Uterus (tissue), 4 donors: Measurements from ENCODE around the gene NTNG1. TPM values are rescaled to one million over a fixed set of nuclear protein-coding genes. Genes with fewer than 3 reads are reported as not detected.

Experiments
- DNase-seq, 2 donors: peaks; one replicate each; pipeline ENCODE4 v3.0.0-alpha.2; 2019 to 2020
- H3K27ac ChIP-seq, 2 donors: fragments of 200-600 bp; sonication (generic); 1 replicate in 1 of 2; 2 replicates in 1 of 2; pipeline ENCODE4 v1.5.1; 2016 to 2018
- H3K27me3 ChIP-seq, 2 donors: fragments of 200-600 bp; sonication (generic); one replicate each; pipeline ENCODE4 v1.5.1; 2018 to 2019; ENCODE audit warnings: control low read depth in 1 of 2
- H3K36me3 ChIP-seq, 2 donors: fragments of 200-600 bp; sonication (generic); one replicate each; pipeline ENCODE4 v1.5.1; 2019; ENCODE audit warnings: control low read depth in 1 of 2
- H3K4me1 ChIP-seq, 2 donors: fragments of 200-600 bp; sonication (generic); one replicate each; pipeline ENCODE4 v1.5.1; 2018 to 2019; ENCODE audit warnings: control low read depth in 1 of 2
- H3K4me3 ChIP-seq, 2 donors: fragments of 200-600 bp; sonication (generic); 1 replicate in 1 of 2; 2 replicates in 1 of 2; pipeline ENCODE4 v1.5.1; 2018 to 2019; ENCODE audit warnings: mild to moderate bottlenecking in 1 of 2
- H3K9me3 ChIP-seq, 2 donors: fragments of 200-600 bp; sonication (generic); one replicate each; pipeline ENCODE4 v1.5.1; 2019; ENCODE audit warnings: control low read depth in 1 of 2
- POLR2A ChIP-seq, 2 donors: fragments of 450-650 bp; IDR thresholded peaks; one replicate each; pipeline ENCODE4 v1.6.1; 2016; ENCODE audit warnings: antibody characterized with exemption in 2 of 2, mild to moderate bottlenecking in 1 of 2, moderate library complexity in 1 of 2
- intact Hi-C: fragments of 100-400 bp; cut with DNase I; formaldehyde crosslinking; loops from one replicate; pipeline ENCODE4 v1.15.1; 2023; ENCODE audit warnings: low total_unique reads
- total RNA-seq, 4 donors: library from RNA; depleted of rRNA in 3 of 4; stranded (reverse); fragments of >200 nt in 3 of 4; gene quantifications; one replicate each; pipeline versions ENCODE4 v1.1.0 to v1.2.4, GENCODE V29; 2014 to 2023
- TF ChIP-seq, protein P1 (sequence below), 4 experiments: fragments of 200-600 bp in 2 of 4; fragments of 450-650 bp in 2 of 4; sonication (generic) in 2 of 4; IDR thresholded peaks; one replicate each; pipeline ENCODE4 v1.5.1; 2016 to 2019; ENCODE audit warnings: antibody characterized with exemption in 4 of 4, mild to moderate bottlenecking in 2 of 4, moderate library complexity in 1 of 4
- donor health status: DM: yes; HTN: yes; CAD: no.

The NTNG1 gene
- total RNA-seq, 4 donors from 2014 or later, result 1.2 to 11.9 TPM; not detected in 2

DNA sequence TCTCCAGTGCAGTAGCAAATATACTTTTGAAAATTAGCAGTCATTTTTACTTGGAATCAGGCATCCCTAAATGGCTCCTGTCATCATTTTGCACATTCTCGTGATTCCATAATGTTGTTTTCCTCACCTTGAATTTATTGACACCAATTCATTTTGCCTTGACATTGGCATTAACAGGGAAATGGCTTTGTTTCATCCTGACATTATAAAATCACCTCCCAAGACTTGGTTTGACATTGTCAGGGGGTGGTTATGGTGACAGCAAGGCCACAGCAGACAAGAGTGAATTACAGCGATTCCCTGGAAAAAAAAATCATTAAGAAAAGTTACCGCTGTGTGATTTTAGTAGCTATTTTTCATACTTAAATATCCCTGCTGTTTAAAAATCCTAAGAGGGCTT, 327.0 kb downstream of the NTNG1 start:
- intact Hi-C loops, result no loop called here
- H3K4me3 ChIP-seq, result no peak overlapping the region
- TF ChIP-seq POLR2A (IDR thresholded peaks at IDR 0.05), result no peak
- TF ChIP-seq, protein P1, sequence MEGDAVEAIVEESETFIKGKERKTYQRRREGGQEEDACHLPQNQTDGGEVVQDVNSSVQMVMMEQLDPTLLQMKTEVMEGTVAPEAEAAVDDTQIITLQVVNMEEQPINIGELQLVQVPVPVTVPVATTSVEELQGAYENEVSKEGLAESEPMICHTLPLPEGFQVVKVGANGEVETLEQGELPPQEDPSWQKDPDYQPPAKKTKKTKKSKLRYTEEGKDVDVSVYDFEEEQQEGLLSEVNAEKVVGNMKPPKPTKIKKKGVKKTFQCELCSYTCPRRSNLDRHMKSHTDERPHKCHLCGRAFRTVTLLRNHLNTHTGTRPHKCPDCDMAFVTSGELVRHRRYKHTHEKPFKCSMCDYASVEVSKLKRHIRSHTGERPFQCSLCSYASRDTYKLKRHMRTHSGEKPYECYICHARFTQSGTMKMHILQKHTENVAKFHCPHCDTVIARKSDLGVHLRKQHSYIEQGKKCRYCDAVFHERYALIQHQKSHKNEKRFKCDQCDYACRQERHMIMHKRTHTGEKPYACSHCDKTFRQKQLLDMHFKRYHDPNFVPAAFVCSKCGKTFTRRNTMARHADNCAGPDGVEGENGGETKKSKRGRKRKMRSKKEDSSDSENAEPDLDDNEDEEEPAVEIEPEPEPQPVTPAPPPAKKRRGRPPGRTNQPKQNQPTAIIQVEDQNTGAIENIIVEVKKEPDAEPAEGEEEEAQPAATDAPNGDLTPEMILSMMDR (IDR thresholded peaks at IDR 0.05), result no peak

DNA sequence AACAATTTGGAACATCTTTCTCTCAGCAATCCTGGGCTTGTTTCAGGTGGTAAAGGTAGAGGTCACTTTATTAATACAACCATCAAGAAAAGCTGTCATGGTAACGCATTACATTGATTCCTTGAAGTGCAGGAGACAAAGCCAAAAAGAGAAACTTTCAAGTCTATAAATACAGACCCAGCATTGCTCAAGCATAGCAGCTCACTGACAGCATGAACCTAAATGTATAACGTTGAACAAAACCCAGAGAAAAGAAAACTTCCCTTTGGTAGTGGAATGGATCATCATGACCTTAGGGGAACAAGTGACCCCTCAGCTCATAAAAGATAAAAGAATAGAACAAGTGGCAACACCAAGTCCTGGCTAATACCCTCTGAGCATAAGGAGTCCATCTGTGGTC, 332.2 kb downstream of the NTNG1 start:
- no peaks in the 10 kb centered on the region for H3K4me1 ChIP-seq
- DNase-seq, result no peak
- H3K27me3 ChIP-seq, result no peaks in the 10 kb centered on the region
- H3K27ac ChIP-seq, result no peak overlapping the region
- intact Hi-C loops, result no loop called here
- no peaks in the 10 kb centered on the region for H3K36me3 ChIP-seq
- H3K9me3 ChIP-seq, result no peaks in the 10 kb centered on the region
- TF ChIP-seq, protein P1 (IDR thresholded peaks at IDR 0.05), result no peak
- TF ChIP-seq POLR2A (IDR thresholded peaks at IDR 0.05), result no peak
- no peak overlapping the region for H3K4me3 ChIP-seq

More for the DNA sequence above, 327.0 kb downstream of the NTNG1 start:
- Histone ChIP-seq H3K27ac (no peak overlapping the region), H3K9me3 (no peaks in the 10 kb centered on the region), H3K4me1 (no peaks in the 10 kb centered on the region), H3K36me3 (no peaks in the 10 kb centered on the region), H3K27me3 (no peaks in the 10 kb centered on the region)
- no peak for DNase-seq

DNA sequence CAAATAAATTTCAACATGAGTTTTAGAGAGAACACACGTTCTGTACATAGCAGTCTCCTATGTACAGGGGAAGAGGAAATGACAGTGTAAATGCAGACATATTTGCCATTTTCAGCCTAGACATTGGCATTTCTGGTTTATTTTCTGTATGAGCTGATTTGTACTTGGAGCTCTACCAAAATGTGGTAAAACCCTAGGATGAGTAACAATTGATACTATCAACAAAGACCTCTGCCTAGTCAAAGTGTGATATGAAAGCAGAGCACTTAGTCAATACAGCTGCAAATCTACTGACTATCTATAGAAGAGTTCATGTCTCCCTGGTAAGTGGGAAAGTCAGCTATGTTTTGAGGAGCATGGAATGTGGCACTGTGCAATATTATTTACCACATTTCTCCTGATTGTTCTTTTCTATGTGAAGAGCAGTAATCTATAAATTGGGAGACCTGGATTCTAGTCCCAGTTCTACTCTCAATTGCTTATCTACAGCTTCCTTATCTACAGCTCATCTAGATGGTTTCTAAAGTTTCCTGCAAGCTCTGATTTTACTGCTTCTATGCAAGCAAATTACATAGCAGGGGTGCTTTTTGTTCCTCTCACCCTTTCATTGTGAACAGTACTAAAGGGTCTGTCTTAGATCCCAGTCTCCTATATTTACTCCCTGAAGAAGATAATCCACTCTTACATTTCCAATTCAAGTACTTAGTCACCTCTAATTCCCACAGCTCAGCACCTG, 334.2 kb downstream of the NTNG1 start:
- intact Hi-C loops, result no loop called here
- no peak overlapping the region for H3K4me3 ChIP-seq
- H3K9me3 ChIP-seq, result no peaks in the 10 kb centered on the region
- TF ChIP-seq POLR2A (IDR thresholded peaks at IDR 0.05), result no peak
- TF ChIP-seq, protein P1 (IDR thresholded peaks at IDR 0.05), result no peak
- H3K4me1 ChIP-seq, result no peaks in the 10 kb centered on the region
- H3K36me3 ChIP-seq, result no peaks in the 10 kb centered on the region
- DNase-seq, result no peak
- no peak overlapping the region for H3K27ac ChIP-seq
- no peaks in the 10 kb centered on the region for H3K27me3 ChIP-seq

DNA sequence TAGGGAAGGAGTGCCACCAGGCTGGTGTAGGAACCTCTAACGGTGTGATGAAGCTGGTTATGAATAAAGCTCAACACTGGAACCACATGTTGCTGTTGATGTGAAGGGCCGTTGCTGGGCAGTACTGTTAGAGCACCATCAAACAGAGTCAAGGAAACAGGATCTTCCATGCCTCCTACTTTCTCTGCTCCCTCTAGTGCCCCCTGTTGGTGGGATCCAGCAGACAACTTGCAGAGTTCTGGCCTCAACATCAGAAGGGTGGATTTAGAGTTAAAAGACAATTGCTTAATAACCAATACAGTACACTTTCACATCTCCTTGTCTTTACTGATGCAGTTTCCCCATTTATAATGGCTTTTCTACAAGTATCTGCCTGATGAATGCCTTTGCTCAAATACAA, 336.4 kb downstream of the NTNG1 start:
- intact Hi-C loops, result no loop called here
- DNase-seq, result no peak
- no peak for TF ChIP-seq POLR2A (IDR thresholded peaks at IDR 0.05)
- TF ChIP-seq, protein P1 (IDR thresholded peaks at IDR 0.05), result no peak
- Histone ChIP-seq H3K27me3 (no peaks in the 10 kb centered on the region), H3K9me3 (no peaks in the 10 kb centered on the region), H3K4me1 (peaks cover 0 to 5% of the 10 kb centered on the region in 2 donors), H3K4me3 (no peak overlapping the region), H3K36me3 (no peaks in the 10 kb centered on the region), H3K27ac (no peak overlapping the region)

DNA sequence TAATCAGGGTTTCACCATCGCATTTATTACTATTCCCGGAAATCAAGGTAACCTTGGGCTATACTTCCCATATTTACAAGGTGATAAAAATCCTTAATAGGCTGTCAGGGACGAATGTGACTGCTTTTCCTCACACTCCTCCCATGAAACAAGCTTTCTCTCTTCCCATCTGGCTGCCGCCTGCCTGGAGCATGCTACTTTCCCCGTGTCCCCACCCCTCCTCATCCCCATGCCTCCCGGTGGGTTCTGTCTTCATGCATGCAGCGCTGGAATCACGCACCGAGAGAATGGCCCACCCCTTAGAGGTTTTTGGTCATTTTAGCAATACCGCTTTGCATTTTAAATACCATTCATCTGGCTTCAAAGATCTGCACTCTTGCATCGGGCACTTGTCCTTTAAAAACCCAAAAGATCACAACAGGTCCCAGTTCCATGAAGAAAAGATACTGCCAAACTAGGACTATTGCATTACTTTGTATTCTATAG, 339.1 kb downstream of the NTNG1 start:
- TF ChIP-seq POLR2A (IDR thresholded peaks at IDR 0.05), result no peak
- TF ChIP-seq, protein P1 (IDR thresholded peaks at IDR 0.05), result no peak
- Histone ChIP-seq H3K27ac (no peak overlapping the region), H3K36me3 (no peaks in the 10 kb centered on the region), H3K9me3 (no peaks in the 10 kb centered on the region), H3K4me3 (no peak overlapping the region), H3K27me3 (no peaks in the 10 kb centered on the region), H3K4me1 (peaks cover 0 to 5% of the 10 kb centered on the region in 2 donors)
- intact Hi-C loops, result no loop called here
- DNase-seq, result no peak
